ENCODE measurements around the gene IQSEC3. TPM values are rescaled to one million over a fixed set of nuclear protein-coding genes. Genes with fewer than 3 reads are reported as not detected.
"Not testable (repeated sequence)": the region's sequence is repeated elsewhere in the genome, so short reads cannot be mapped to it uniquely, and the experiment has no call there.

The IQSEC3 gene
- total RNA-seq, 1 donor from 2014 or later: 0.05 TPM

DNA sequence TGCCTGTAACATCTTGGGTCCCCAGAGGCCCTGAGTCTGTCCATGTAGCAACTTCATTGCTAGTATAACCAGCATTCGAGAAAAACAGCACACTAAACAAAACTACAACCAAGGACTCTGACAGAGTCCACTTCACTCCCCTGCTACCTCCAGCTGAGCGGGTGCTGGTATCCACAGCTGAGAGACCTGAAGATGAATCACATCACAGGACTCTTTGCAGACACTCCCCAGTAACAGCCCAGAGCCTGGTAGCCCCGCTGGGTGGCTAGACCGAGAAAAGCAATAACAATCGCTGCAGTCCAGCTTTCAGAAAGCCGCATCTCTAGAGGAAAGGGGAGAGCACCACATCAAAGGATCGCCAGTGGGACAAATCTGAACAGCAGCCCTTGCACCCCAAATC, 9.0 kb upstream of the IQSEC3 start:
- H3K27ac Mint-ChIP-seq: no peak overlapping the region
- no peaks in the 10 kb centered on the region for H3K4me1 Mint-ChIP-seq (ENCODE audit: low read depth)
- H3K4me3 Mint-ChIP-seq: no peak overlapping the region
- no peaks in the 10 kb centered on the region for H3K36me3 Mint-ChIP-seq (ENCODE audit: low read depth)
- no peaks in the 10 kb centered on the region for H3K9me3 Mint-ChIP-seq
- intact Hi-C loops (cut with micrococcal nuclease): no loop called here
- peaks cover 29% of the 10 kb centered on the region for H3K27me3 Mint-ChIP-seq (ENCODE audit: insufficient read depth)
- no peak for DNase-seq (ENCODE audit: low spot score)

DNA sequence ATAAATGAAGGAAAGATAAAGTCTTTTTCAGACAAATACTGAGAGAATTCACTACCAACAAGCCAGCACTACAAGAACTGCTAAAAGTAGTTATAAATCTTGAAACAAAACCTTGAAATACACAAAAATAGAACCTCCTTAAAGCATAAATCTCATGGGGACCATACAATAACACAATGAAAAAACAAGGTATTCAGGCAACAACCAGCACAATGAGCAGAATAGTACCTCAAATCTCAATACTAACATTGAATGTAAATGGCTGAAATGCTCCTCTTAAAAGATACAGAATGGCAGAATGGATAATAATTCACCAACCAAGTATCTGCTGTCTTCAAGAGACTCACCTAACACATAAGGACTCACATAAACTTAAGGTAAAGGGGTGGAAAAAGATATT, 7.7 kb upstream of the IQSEC3 start:
- no peak overlapping the region for H3K27ac Mint-ChIP-seq
- no peak overlapping the region for H3K4me3 Mint-ChIP-seq
- intact Hi-C loops (cut with micrococcal nuclease): no loop called here
- no peaks in the 10 kb centered on the region for H3K4me1 Mint-ChIP-seq (ENCODE audit: low read depth)
- H3K27me3 Mint-ChIP-seq (ENCODE audit: insufficient read depth): peaks cover 24% of the 10 kb centered on the region
- DNase-seq (ENCODE audit: low spot score): no peak
- no peaks in the 10 kb centered on the region for H3K36me3 Mint-ChIP-seq (ENCODE audit: low read depth)
- no peaks in the 10 kb centered on the region for H3K9me3 Mint-ChIP-seq

DNA sequence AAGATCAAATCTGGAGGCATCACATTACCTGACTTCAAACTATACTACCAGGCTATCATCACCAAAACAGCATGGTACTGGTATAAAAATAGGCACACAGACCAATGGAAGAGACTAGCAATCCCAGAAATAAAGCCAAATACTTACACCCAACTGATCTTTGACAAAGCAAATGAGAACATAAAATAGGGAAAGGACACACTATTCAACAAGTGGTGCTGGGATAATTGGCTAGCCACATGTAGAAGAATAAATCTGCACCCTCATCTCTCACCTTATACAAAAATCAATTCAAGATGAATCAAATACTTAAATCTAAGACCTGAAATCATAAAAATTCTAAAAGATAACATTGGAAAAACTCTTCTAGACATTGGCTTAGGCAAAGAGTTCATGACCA, 4.7 kb upstream of the IQSEC3 start:
- H3K36me3 Mint-ChIP-seq (ENCODE audit: low read depth): not testable (repeated sequence)
- peaks cover 27% of the 10 kb centered on the region for H3K27me3 Mint-ChIP-seq (ENCODE audit: insufficient read depth)

DNA sequence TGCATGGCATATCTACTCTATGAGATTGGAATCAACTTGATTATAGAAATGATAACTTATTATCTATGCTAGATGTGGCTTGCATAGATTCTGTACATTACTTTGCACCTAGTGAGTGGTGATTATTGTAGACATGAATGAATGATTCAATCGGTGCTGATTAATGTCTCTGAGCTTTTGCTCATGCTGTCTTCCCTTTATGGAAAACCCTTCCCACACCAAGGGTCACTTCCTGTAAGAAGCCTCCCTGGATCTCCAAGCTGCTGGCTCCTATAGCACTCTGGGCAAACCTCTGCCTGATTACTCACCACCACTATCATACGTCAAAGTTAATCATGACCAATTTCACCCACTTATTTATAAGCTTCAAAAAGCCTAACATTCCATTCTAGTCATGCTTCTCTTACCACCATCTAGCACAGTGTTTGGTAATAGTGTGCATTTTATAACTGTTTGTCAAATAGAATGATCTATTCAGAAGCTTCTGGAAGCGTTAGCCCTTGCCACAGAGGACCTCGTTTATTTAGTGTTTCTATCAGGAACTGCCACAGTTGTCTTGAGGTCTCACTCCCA, 990 bp upstream of the IQSEC3 start:
- intact Hi-C loops (cut with micrococcal nuclease); H3K36me3 Mint-ChIP-seq (ENCODE audit: low read depth); H3K27ac Mint-ChIP-seq; DNase-seq (ENCODE audit: low spot score); H3K4me1 Mint-ChIP-seq (ENCODE audit: low read depth); H3K4me3 Mint-ChIP-seq; H3K9me3 Mint-ChIP-seq: not testable (repeated sequence)
- peaks cover 14% of the 10 kb centered on the region for H3K27me3 Mint-ChIP-seq (ENCODE audit: insufficient read depth)

More for the DNA sequence above, 4.7 kb upstream of the IQSEC3 start:
- intact Hi-C loops (cut with micrococcal nuclease); H3K27ac Mint-ChIP-seq; DNase-seq (ENCODE audit: low spot score); H3K4me1 Mint-ChIP-seq (ENCODE audit: low read depth); H3K9me3 Mint-ChIP-seq; H3K4me3 Mint-ChIP-seq: not testable (repeated sequence)

DNA sequence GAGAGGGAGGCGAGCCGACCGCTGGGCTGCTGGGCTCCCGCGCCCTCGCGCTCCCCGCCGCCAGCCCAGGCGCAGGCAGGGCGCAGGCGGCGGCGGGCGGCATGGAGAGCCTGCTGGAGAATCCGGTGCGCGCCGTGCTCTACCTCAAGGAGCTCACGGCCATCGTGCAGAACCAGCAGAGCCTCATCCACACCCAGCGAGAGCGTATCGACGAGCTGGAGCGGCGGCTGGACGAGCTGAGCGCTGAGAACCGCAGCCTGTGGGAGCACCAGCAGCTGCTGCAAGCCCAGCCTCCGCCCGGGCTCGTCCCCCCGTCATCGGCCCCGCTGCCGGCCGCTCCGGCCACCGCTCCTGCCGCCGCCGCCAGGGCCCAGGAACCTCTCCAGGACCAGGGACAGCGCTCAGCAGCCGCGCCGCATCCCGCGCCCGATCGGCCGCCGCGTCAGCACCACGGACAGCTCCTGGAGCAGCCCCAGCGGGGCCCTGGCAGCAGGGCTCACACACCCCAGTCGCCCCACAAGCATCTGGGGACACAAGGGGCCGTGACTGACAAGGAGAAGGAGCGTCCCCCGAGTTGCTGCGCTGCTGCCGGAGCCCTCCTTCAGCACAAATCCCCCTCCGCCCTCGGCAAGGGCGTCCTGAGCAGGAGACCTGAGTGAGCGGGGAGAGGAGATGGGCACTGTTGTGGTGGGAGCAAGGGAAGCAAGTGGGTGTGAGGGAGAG, 376 bp downstream of the IQSEC3 start:
- H3K36me3 Mint-ChIP-seq (ENCODE audit: low read depth); H3K27ac Mint-ChIP-seq; intact Hi-C loops (cut with micrococcal nuclease); H3K4me1 Mint-ChIP-seq (ENCODE audit: low read depth); H3K4me3 Mint-ChIP-seq; H3K9me3 Mint-ChIP-seq; DNase-seq (ENCODE audit: low spot score): not testable (repeated sequence)
- H3K27me3 Mint-ChIP-seq (ENCODE audit: insufficient read depth): peaks cover 13% of the 10 kb centered on the region

DNA sequence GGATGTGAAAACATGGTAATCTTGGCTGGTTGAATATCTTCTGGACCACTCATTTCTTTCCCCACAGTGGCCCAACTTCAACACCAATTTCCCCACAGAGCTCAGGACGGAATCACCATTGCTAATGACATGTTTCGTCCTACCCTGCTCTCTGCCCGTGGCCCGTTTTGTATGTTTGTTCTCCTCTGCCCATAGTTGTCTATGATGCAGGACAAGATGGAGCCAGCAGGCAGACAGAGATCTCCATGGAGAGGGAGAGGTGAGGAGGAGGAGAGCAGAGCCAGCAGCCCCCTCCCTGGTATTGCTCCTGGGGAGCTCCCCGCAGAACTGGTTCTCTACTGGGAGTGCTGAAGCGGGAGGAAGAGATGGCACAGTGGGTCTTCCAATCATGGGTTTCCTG, 3.1 kb downstream of the IQSEC3 start:
- H3K4me3 Mint-ChIP-seq; H3K36me3 Mint-ChIP-seq (ENCODE audit: low read depth); DNase-seq (ENCODE audit: low spot score); H3K9me3 Mint-ChIP-seq; intact Hi-C loops (cut with micrococcal nuclease); H3K27ac Mint-ChIP-seq; H3K4me1 Mint-ChIP-seq (ENCODE audit: low read depth): not testable (repeated sequence)
- peaks cover 12% of the 10 kb centered on the region for H3K27me3 Mint-ChIP-seq (ENCODE audit: insufficient read depth)

DNA sequence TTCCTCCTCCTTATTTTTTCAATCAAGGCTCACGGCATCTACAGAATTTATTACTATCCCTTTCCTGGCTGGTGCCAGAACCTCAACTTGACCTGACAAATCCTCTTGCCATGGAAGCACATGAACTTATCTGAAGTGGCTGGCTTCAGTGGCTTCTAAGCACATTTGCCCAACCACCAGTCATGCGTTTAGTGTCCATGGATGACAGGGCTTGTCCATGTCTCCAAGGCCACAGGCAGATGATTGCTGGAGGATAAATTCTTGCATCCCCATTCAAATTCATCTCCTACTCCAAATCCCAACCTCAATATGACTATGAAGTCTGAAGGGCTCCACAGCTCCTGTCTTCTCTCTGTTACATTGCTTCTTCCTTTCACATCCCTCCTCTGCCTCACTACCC, 4.0 kb downstream of the IQSEC3 start:
- H3K27ac Mint-ChIP-seq; DNase-seq (ENCODE audit: low spot score); intact Hi-C loops (cut with micrococcal nuclease); H3K4me1 Mint-ChIP-seq (ENCODE audit: low read depth); H3K36me3 Mint-ChIP-seq (ENCODE audit: low read depth); H3K9me3 Mint-ChIP-seq; H3K4me3 Mint-ChIP-seq: not testable (repeated sequence)
- H3K27me3 Mint-ChIP-seq (ENCODE audit: insufficient read depth): peaks cover 12% of the 10 kb centered on the region

DNA sequence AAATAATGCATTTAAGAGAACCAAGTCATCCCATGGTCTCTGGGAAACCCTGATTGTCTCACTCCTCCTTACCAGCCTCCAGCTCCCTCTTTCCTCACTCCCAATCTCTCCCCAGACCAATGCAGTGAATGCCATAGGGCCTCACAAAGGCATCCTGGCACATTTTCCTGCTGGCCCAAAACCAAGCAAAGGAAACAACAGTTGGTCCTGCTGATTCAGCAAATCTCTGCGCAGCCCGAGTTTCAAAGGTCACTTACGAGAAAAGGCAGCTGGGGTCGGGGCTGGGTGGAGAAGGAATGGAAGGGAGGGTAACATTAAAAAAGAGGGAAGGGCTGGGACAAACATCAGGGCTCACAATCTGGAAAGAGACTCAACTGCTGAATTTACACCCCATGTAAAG, 5.5 kb downstream of the IQSEC3 start:
- H3K9me3 Mint-ChIP-seq; H3K36me3 Mint-ChIP-seq (ENCODE audit: low read depth); H3K4me1 Mint-ChIP-seq (ENCODE audit: low read depth); H3K4me3 Mint-ChIP-seq; DNase-seq (ENCODE audit: low spot score); intact Hi-C loops (cut with micrococcal nuclease); H3K27ac Mint-ChIP-seq: not testable (repeated sequence)
- peaks cover 13% of the 10 kb centered on the region for H3K27me3 Mint-ChIP-seq (ENCODE audit: insufficient read depth)

DNA sequence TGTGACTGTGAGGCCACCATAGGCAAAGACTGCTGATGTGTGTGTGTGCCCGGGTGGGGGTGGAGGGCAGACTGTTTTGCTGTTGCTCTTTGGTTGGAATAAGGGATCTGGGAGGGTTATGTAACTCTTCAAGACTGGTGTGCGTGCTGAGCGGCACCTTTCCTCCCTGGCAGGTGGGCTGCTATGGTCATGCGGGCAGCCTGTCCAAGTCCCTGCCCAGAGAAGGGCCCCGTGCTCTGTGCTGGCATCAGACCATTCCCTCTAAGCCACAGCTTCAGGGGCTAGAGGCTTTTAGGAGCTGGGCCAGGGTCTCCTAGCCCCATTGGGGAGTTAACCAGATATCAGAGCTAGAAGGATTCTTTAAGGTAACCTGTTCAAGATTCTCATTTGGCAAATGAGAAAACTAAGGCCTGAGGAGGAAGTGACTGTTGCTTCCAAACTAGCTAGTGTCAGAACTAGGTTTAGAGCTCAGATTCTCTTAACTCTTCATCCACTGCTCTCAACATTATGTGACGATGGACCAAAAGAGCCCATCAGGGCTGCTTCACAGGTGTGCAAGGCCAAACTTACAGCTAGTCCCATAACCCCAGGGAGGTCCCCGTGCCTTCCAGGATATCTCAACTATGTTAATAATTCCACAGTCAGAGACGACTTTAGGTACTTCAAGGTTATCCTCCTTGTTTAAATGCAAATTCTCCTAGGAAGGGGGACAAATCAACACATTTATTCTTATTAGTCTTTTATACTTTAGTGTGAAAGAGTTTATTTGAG, 8.0 kb downstream of the IQSEC3 start:
- H3K27me3 Mint-ChIP-seq (ENCODE audit: insufficient read depth): peaks cover 17% of the 10 kb centered on the region
- H3K4me1 Mint-ChIP-seq (ENCODE audit: low read depth); H3K4me3 Mint-ChIP-seq; H3K27ac Mint-ChIP-seq; intact Hi-C loops (cut with micrococcal nuclease); DNase-seq (ENCODE audit: low spot score); H3K36me3 Mint-ChIP-seq (ENCODE audit: low read depth); H3K9me3 Mint-ChIP-seq: not testable (repeated sequence)

DNA sequence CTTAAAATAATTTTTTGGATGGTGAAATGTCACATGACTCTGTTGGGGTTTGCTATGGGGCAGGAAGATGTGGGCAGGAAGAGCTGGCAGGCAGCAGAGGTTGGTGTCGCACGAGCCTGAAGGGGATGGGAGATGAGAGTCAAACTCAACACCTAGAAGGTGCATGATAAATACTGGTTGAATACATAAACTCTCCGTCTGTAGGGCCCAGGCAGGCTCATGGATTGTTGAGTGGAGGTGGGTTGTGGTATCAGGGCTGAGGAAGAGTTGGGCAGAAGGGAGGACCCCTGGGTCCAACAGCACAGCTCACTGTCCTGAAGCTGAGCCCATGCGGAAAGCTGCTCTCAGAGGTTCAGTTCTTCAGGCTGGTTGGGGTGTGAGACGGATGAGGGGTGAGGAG, 9.0 kb downstream of the IQSEC3 start:
- H3K27me3 Mint-ChIP-seq (ENCODE audit: insufficient read depth): peaks cover 20% of the 10 kb centered on the region
- H3K27ac Mint-ChIP-seq; intact Hi-C loops (cut with micrococcal nuclease): not testable (repeated sequence)

DNA sequence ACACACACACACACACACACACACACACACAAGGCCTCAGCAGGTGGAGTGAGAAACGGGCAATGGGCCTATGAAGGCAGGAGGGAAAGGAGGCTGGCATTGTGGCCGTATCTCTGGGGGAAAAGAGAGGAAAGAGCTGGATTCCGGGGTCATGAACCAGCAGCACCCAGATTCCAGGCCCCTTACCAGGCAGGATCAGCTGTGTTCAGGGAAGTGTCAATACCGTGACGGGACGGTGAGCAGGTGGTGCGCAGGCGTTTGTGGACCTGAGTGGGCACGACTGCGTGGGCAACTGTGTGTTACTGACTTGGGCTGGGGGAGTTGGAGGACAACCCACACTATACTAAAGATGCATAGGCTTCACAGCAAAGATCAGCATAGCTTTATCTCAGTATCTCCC, 9.5 kb downstream of the IQSEC3 start:
- peaks cover 20% of the 10 kb centered on the region for H3K27me3 Mint-ChIP-seq (ENCODE audit: insufficient read depth)
- H3K27ac Mint-ChIP-seq; DNase-seq (ENCODE audit: low spot score); H3K36me3 Mint-ChIP-seq (ENCODE audit: low read depth); H3K9me3 Mint-ChIP-seq; intact Hi-C loops (cut with micrococcal nuclease); H3K4me3 Mint-ChIP-seq; H3K4me1 Mint-ChIP-seq (ENCODE audit: low read depth): not testable (repeated sequence)

More for the DNA sequence above, 9.0 kb downstream of the IQSEC3 start:
- not testable (repeated sequence) for H3K36me3 Mint-ChIP-seq (ENCODE audit: low read depth); DNase-seq (ENCODE audit: low spot score); H3K9me3 Mint-ChIP-seq; H3K4me3 Mint-ChIP-seq; H3K4me1 Mint-ChIP-seq (ENCODE audit: low read depth)

DNA sequence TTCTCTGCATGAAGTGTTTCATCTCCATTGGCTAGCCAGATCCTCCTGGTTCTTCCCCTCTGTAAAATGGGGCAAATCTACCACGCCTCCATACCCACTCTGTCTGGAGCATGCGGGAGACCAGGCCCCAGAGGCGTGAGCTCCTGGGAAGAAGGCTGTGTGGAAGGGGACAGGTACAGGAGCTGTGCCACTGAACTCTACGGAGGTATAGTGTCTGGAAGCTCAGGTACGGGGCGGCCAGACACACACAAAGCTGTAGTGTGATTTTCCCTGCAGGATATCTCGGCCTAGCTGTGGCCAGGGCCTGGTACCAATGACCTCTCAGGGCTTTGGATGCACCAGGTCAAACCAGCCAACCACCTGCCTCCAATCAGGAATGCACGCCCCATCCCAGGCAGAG, 10.0 kb downstream of the IQSEC3 start:
- H3K27me3 Mint-ChIP-seq (ENCODE audit: insufficient read depth): peaks cover 18% of the 10 kb centered on the region
- intact Hi-C loops (cut with micrococcal nuclease); H3K4me3 Mint-ChIP-seq; DNase-seq (ENCODE audit: low spot score); H3K27ac Mint-ChIP-seq; H3K36me3 Mint-ChIP-seq (ENCODE audit: low read depth); H3K4me1 Mint-ChIP-seq (ENCODE audit: low read depth); H3K9me3 Mint-ChIP-seq: not testable (repeated sequence)

DNA sequence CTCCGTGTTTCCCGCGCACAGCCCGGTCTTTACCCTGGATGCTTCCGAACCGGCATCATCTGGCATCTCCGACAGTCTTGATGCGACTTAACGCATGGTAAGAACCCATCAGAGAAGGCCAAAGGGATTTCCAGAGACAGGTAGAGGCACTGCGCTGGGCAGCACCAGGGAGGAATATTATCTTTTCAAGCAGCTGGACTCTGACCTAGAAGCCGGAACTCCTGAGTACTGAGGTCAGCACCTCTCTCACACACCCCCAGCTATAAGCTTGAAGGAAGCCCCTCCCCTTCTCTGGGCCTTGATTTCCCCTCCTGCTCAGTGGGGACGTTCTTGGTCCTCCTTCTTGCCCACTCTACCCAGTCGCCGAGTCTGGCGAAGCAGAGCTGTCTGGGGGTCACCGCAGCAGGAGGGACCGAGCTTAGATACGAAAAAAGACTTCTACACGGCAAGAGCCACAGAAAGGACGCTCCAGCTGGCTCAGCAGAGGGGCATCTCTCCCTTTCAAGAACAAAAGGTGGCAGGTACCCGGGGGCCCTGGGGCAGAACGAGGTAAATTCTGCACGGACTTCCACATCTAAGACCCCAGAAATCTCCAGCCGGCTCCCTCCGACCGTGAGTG, 10.6 kb downstream of the IQSEC3 start:
- H3K27ac Mint-ChIP-seq; H3K9me3 Mint-ChIP-seq; intact Hi-C loops (cut with micrococcal nuclease); H3K4me3 Mint-ChIP-seq; DNase-seq (ENCODE audit: low spot score); H3K4me1 Mint-ChIP-seq (ENCODE audit: low read depth); H3K36me3 Mint-ChIP-seq (ENCODE audit: low read depth): not testable (repeated sequence)
- H3K27me3 Mint-ChIP-seq (ENCODE audit: insufficient read depth): peaks cover 18% of the 10 kb centered on the region

Measured in activated T-helper 1 cell treated with anti-CD3 and anti-CD28 coated beads, Interleukin-12 subunit alpha, Interleukin-12 subunit beta, Interleukin-2, Interleukin-4 antibody, amounts not matched to agents 30 ng/mL and 10 ng/mL and 1 ng/mL, durations not matched to agents 14 hours and 24 hours and 36 hours (primary cell).